GM18870 (cell line): ENCODE measurements around the gene CHERP.
A peak's percentile ranks its signal among the peaks of the same experiment; 100 is the strongest.
"Not testable (repeated sequence)": the region's sequence is repeated elsewhere in the genome, so short reads cannot be mapped to it uniquely, and the experiment has no call there.

Source experiments
- ATAC-seq: cut with Tn5 transposase; IDR thresholded peaks from one replicate; pipeline ENCODE4 v1.9.1; 2021; ENCODE audit warnings: moderate library complexity; ENCODE audit not compliant: unreplicated experiment

CHERP gene

DNA sequence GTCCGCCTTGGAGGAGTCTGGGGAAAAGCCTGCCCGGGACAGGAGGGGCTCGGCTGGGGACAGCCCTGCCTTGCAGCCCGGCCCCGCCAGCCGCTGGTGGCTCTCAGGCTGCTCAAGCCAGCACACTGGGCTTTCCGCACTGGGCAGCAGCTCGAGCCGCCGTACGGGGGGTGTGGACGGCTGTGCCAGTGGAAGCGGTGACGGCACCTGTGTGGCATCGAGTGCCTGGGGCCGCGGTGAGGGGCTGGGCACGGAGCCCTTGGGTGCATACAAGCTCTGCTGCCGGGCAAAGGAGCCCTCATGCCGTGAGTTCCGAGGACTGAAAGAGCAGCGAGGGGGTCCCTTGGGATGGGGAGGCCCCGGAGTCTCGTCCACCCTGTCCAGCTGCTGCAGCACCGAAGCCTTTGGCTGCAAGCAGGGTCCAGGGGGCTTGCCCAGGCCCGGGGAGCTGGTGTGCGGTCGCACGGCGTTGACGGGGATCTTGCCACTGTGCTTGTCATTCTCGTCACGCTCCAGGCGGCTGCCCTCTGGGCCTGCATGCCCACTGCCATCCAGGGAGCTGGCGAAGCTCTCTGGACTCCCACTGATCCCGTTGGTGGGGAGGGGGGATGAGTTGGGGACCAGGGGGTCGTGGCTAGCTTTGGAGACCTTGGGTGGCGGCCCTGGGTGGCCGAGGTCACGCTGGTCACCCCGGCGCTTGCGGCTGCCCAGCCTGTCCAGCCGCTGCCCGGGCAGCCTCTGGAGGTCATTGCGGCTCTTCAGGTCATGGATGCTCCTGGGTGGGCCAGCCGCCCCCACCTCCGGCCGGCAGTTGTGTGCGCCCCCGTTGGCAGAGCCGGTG, 34.7 kb upstream of the CHERP start:
- no peak for ATAC-seq

DNA sequence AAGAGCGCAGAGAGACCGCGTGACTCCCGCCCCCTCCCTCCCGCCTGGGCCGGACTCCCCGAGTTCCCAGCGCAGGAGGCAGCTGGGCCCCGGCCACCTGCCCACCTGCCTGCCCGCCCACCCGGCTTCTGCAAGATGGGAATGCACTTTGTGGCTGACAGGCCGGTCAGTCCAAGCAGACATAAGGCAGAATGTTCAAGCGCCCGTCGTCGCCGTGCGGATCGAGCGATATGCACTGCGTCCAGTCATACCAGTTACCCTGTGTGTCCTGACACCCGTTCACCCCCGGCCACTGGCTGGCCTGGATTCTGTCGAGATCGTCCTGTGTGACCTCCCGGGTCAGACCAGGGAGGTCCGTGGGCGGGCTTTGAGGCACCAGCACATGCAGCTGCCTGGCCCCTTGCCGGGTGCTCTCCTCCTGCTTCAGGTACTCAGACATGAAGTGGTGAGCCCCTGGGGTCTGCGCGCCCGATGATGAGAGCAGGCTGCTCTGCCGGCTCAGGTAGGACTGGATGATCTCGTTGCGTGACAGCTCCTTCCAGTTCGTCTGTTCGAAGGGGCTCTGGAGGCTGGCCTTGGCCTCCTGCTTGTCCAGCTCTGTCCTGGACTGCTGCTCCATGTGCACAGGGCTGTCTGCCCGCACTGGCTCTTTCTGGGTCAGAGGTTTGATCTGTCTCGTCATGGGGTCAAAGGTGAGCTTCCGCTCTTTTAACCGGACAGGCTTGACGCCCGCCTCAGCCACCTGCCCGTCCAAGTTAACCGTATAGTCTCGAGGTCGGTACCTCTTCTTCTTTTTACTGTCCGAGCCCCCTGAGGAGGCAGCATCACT, 33.8 kb upstream of the CHERP start:
- no peak for ATAC-seq

DNA sequence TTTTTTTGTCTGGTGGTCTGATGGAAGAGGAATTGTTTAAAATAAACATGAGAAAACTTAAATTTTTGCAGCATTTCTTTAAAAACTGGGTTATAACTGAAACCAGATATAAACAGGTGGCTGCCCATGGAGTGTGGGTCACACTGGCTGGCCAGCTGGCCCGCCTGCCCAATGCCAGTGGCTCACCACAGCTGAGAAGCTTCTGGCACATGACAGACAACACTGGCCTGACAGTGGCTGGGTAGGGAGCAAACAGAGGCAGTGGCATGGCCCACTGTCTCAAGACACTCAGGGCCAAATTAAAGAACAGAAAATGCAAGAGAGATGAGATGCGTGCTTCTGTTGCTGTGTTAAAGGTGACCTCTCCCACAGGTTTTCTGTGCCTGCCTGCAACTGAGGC, 33.0 kb upstream of the CHERP start:
- ATAC-seq: no peak

DNA sequence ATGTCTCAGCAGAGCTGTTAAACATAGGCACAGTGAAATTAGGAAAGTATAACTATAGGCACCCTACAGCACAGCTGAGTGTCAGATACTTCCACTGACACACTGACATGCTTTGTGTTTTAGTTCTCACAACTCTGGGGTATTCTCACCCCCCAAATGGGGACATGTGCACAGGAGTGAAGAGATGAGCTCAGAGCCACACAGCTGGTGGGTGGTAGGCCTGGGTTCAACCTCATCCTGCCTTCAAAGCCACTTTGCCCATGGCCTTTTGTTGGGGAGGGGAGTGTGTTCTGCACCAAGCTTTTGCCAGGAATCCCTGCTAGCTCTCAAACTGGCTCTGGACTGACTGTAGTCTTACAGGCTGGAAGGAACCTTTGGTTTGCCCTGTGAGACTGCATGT, 31.7 kb upstream of the CHERP start:
- ATAC-seq: no peak

DNA sequence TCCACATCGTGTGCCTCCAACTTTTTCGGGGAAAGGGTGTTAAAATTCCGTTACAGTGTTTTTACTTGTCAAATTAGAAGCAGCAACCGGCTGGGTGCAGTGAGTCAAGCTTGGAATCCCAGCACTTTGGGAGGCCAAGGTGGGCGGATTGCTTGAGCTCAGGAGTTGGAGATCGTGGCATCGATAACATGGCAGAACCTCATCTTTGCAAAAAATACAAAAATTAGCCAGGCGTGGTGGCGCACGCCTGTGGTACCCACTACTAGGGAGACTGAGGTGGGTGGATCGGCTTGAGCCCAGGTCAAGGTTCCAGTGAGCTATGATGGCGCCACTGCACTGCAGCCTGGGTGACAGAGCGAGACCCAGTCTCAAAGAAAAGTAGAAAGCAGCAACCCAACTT, 31.1 kb upstream of the CHERP start:
- ATAC-seq: no peak

DNA sequence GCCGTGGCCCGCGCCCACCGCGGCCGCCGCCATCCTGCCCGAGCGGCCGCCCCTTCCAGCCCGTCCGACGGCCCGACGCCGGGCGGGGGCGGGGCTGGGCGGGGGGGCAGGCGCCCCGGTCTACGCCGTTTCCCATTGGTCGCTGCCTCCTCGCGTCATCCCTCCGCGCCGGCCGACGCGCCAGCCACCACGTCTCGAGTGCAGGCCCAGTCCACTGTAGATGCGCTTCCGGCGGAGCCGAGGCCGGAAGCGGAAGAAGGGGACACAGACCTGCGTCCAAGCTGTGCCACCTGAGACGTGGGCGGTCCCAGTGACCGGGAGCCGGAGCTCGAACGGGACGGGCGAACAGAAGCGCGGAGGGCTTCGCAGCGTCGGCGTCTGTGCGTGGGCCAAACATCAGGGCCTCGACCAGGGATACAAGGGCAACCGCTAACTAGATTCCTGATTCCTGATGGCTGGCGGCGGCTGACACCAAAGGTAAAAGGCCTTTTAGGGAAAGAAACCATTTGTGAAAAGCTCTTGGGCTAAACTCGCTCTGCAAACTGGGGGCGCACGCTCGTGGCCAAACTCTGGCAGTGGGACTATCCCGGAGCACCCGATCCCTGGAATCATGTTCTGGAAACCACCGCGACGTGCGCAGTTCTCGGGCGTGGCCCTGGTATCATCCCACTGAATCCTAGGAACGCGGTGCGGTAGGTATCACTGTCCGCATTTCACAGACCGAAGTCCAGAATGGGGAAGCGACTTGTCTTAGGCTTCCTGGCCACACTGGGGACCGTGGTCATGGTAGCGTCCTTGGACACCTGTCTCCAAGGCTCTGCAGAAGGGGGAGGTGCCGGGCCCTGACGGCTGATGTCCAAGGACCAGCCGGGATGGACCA, 30.3 kb upstream of the CHERP start, which contains the start of gene SLC35E1:
SLC35E1 (minus strand) TSS at position 84 of the 880 bp plus-strand sequence; CDS start at position 33, 51 bp downstream.
- ATAC-seq: peak; percentile 59

DNA sequence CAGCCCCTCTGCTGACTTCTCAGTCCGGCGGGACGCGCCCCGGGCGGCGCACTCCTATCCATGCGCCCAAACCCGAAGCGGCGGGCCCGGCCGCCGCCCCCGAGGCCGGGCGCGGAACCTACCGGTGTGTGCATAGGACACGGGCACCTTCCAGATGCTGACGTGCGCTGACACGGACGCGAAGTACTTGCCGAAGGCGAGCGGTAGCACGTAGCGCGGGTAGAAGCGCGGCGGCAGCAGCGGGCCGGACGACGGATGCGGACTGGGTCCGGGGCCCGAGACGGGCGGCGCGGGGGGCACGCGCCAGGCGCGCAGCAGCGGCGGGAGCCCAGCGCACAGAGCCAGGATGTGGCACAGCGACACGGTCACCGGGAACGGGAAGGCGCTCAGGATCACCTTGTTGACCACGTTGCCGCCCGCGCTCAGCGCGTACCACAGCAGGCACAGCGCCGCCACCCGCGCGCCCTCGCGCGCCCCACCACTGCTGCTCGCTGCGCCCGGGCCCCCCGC, 29.6 kb upstream of the CHERP start:
- peak; percentile 20 for ATAC-seq

DNA sequence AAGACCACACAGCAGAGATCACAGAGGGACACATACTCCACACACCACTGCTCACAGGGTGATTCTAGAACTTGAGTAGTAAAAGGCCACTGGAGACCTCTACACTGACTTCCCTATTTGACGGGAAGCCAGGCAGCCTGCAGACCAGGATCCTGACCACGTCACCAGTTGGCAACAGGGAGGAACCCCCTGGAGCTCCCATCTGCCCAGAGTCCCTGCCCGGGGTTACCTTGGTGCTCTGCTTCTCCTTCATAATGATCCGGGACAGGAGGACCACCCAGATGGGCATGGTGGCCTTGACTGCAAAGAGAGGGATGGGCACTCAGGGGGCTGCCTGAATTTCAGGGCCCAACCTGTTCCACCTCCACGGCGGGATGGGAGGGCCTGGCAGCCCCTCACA, 29.0 kb upstream of the CHERP start:
- ATAC-seq: no peak

DNA sequence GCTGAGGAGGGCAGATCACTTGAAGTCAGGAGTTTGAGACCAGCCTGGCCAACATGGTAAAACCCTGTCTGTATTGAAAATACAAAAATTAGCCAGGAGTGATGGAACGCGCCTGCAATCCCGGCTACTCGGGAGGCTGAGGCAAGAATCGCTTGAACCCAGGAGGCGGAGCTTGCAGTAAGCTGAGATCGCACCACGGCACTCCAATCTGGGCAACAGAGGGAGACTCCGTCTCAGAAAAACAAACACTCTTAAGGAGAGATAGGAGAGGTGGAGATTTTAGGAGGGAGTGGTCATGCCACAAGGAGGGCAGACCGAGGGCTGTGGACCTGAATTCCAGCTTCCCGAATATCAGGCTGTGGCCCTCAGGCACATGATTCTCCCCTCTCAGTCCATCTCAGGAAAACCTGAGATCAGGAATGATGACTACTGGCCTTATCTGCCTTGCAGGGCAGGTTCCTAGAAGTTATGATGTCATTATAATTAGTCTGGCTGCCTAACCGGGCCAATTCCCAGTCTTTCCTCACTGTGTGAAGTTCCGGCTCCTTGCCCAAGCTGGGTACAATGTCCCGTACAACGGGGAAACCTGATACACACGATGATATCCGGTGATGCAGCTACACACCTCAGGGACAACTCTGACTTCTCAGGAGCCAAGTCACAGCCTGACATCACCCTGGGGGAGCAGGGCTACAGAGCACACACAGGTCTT, 27.5 kb upstream of the CHERP start:
- no peak for ATAC-seq

DNA sequence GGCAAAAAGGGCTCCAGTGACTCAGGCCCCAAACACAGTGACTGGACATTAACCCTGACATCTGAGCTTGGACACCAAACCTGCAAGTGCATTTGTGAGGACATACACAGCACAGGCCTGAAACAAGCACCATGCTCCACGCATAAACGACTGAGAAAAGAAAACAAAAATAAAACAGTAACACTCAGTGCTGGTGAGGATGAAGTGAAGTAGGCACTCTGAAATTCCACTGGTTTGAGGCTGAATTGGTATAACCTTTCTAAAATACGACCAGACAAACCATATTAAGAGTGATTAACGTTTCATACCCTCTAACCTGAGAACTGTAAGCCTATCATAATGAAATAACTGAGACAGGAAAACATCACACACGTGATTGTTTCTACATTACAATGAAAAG, 24.5 kb upstream of the CHERP start:
- no peak for ATAC-seq

DNA sequence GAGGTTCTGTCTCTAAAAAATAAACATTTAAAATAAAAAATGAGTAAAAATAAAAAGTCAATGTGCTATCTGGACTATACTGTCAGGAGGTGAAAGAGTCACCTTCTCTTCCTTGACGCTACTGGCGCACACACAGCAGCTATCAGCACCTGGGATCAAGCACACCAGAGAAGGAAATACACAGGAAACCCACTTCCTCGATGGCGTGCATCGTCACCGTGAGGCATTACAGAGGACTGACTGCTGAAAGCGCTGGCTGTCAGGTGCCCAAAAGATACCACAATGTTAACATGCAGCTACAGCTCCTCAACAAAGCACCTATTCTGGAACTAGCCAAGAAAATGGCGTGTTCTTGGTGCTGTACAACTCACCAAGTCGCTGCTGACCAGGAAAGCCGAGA, 23.9 kb upstream of the CHERP start:
- no peak for ATAC-seq

DNA sequence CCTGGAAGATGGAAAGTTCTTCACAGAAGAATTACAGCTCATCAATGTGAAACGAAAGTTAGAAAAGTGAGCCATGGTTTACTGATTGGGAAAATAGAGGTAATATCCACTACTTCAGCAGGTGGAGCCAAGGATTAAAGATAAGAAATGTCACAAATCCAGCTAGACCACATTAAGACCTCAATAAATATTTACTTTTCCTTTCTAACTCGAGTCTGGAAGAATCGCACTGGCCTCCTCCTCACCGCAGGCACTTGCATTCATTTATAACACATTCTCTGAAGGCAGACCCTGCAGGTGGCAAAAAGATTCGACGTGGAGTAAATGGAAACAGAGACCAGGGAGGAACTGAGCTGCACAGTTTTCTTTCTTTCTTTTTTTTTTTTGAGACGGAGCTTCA, 22.6 kb upstream of the CHERP start:
- ATAC-seq: no peak

DNA sequence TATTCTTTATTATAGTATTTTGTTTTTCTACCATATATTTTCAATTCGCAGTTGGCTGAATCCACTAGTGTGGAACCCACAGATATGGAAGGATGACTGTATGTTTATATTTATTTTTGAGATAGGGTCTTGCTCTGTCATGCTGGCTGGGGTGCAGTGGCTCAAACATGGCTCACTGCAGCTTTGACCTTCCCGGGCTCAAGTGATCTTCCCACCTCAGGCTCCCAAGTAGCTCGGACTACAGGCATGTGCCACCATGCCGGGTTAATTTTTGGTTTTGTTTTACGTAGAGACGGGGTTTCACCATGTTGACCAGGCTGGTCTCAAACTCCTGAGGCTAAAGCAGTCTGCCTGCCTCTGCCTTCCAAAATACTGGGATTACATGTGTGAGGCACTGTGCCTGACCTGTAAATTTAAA, 20.4 kb upstream of the CHERP start:
- ATAC-seq: no peak

DNA sequence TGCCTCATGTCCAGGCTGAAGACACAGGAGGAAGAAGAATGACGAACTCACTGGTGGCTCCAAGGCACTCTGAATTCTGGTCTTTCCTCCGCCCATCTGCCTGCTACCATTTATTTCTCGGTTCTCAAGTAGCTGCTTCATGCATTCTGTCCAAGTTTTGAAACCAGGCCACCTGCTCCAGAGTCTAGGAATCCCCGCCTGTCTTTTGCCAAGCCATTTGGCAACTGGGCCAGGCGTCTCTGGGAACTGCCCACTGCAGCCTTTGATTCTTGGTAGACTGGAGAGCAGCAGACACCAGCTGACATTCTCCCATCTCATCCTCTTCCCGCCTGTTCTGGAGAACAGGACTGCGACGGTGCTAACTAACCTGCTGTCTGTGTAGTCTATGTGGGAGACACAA, 19.1 kb upstream of the CHERP start:
- no peak for ATAC-seq

DNA sequence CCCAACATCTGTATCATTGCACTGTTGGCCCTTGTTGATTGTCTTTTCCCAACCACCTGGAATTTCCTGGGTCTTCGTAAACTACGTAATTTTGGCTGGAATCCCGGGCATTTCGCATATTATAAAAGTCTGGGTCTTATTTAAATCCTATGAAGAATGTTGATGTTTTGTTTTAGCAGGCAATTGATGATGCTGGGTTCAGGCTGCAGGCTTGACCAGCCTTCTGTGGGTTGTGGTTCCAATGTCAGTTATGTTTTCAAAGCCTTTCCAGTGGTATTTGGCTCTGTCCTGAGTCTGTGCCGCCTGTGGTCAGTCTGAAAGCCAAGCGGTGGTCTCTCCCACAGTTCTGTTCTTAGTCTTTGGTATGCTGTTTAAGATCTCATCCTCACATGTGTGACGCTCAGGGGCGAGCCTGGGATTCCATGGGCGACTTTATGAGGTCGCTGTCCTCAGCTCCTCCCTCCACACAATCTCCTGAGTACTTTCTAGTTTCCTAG, 17.6 kb upstream of the CHERP start:
- no peak for ATAC-seq

DNA sequence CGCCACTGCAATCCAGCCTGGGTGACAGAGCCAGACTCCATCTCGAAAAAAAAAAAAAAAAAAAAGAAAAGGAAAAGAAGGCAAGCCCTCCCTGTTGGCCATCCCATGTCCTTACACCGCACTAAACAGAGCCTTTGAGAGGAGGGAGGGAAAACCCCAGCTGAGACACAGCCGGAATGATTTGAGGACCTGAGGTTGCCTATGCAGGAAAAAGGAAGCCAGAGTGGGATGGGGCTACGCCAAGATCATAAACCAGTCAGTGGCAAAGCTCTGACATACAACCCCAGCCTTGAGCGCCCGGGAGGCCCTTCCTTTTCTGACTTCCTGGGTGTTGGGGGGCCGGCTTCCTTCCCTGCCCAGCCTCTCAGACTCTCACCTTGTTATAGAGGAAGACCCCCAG, 12.5 kb upstream of the CHERP start:
- no peak for ATAC-seq

DNA sequence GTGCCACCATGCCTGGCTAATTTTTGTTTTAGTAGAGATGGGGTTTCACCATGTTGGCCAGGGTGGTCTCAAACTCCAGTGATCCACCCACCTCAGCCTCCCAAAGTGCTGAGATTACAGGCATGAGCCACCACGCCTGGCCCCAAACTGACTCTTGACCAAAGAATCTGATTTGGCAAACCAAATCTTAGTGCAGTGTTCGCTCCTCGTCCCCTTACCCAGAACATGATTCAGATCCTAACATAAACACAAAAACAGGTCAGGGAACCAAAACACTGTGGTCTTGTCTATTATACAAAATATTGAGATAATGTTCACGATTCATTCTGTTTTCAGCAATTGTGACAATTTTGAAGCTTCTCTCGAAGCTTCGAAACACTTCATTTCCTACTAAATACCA, 9.7 kb upstream of the CHERP start:
- not testable (repeated sequence) for ATAC-seq

DNA sequence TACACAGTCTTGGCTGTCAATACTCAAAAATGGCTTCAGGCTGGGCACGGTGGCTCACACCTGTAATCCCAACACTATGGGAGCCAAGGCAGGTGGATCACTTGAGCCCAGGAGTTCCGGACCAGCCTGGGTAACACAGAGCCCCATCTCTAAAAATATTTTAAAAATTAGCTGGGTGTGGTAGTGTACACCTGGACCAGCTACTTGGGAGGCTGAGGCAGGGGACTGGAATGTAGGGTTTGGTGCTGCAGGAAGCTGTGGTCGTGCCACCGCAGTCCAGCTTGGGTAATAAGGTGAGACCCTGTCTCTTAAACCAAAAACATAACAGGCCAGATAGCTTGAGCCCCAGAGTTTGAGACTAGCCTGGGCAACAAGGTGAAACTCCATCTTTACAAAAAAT, 6.7 kb upstream of the CHERP start:
- ATAC-seq: no peak

DNA sequence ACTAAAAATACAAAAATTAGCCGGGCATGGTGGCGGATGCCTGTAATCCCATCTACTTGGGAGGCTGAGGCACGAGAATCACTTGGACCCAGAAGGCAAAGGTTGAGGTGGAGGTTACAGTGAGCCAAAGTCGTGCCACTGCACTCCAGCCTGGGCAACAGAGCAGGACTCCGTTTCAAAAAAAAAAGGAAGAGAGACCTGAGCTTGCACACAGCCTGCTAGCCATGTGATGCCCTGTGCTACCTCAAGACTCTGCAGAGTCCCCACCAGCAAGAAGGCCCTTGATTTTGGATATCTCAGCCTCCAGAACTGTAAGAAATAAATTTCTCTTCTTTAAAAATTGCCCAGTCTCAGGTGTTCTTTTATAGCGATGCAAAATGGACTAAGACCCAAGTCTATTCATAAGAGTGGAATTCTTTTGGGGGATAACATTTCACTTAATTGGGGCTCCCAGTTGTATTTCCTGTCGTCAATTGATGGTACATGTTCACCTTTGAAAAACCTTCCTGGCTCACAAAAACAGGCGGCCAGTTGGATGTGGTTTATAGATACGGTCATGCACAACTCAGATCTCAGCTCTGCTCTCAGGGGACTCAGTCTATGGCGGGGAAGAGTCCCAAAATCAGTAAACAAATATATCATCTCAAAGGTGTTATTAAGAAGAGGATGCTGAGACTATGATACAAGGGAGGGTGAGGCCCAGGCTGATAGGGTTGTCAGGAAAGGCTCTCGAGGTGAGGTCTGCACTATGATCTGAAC, 2.4 kb upstream of the CHERP start:
- ATAC-seq: no peak
